ENCODE results near the gene MSL3B.

The MSL3B gene

GRCh38 chr2:233833345-233833744, 34.8 kb downstream of the MSL3B start:
- DNase-seq (ENCODE audit: low read depth): no peak

- peak; percentile 61 for DNase-seq (ENCODE audit: low read depth)
These were observed 35.3 kb downstream of the MSL3B start for GRCh38 chr2:233832869-233833311.

DNA sequence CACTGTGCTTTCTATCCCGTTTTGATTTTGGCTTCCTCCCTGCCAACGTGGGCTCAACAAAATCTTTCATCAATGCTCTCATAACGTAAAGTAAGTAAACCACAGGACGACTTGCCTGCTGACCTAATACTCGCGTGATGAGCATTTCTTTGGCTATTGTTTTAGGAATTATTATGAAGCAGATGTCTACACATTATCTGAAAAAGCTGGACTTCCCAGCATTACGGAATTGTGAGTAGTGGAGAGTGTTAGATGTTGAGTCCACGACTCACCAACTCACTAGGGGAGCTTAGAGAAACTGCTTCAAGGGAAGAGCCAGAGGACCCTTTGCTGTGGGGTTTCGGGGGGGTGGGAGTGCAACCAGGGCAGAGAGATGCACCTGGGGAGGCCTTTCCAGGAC, 35.8 kb downstream of the MSL3B start:
- DNase-seq (ENCODE audit: low read depth): no peak

- no peak for DNase-seq (ENCODE audit: low read depth)
These were observed 36.3 kb downstream of the MSL3B start for GRCh38 chr2:233831861-233832260.

- DNase-seq (ENCODE audit: low read depth): no peak
These were observed 37.0 kb downstream of the MSL3B start for GRCh38 chr2:233831011-233831721.

DNA sequence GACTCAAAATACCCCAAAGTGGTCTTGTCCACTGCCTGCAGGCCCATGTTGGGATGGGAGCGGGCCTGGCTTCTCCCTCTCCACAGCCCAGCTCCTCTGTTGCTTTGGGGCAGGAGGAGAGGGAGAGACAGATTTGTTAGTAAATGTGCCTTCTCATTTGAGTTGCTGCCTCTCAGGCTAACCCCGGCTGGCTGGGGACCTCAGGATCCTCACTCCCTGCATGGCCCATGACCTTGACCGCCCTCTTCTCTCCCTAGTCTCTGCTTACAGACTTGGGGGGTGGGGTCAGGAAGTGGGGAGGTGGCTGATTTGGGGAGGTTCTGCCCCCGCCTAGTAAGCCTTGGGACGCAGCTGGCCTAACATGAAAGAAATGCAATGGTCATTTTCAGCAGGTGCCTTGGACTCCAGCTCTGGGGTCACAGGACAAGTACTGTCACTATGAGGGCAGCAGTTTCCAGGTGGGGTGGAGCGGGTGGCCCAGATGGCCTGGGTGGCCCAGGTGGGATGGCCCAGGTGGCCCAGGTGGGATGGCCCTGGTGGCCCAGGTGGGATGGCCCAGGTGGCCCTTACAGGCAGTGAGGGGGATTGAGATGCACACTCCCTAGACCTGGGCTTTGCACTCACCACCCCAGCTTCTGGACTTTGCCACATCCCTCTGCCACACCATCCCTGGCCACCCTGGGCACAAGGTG, 37.9 kb downstream of the MSL3B start:
- DNase-seq (ENCODE audit: low read depth): no peak

GRCh38 chr2:233829193-233830110, 38.7 kb downstream of the MSL3B start:
- no peak for DNase-seq (ENCODE audit: low read depth)

DNA sequence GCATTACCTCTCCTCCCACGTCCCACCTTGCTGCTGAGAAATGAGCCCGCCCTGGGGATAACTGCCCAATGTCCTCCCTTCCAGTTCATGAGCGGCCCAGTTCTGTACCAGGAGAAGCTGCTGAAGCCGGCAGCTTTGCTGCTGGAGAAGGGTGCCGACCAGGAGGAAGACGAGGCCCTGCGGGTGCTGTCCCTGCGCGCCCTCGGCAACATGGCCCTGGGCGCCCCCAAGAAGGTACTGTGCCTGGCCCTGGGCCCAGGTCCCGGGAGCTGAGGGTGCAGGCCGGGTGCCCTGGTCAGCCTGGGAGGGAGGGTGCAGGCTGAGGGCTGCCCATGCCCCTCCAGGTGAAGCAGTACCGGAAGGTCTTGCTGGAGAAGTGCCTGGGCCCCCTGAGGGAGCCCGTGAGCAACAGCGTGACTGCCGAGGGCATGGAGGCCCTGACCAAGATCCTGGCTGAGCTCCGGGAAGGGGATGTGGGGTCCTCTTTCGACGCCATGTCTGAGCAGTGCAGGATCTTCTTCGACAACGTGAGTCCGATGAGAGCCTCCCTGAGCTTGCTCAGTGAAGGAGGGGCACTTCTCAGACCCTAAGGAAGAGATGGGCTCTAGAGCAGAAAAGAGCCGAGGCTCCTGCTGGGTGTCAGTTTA, 39.5 kb downstream of the MSL3B start:
- DNase-seq (ENCODE audit: low read depth): no peak

- DNase-seq (ENCODE audit: low read depth): no peak
These were observed 43.8 kb downstream of the MSL3B start for GRCh38 chr2:233824373-233824772.

- DNase-seq (ENCODE audit: low read depth): no peak
These were observed 44.5 kb downstream of the MSL3B start for GRCh38 chr2:233823731-233824121.

- no peak for DNase-seq (ENCODE audit: low read depth)
These were observed 45.1 kb downstream of the MSL3B start for GRCh38 chr2:233822781-233823730.

GRCh38 chr2:233822101-233822771, 46.0 kb downstream of the MSL3B start:
- no peak for DNase-seq (ENCODE audit: low read depth)

- DNase-seq (ENCODE audit: low read depth): no peak
These were observed 46.5 kb downstream of the MSL3B start for GRCh38 chr2:233821709-233822100.

- no peak for DNase-seq (ENCODE audit: low read depth)
These were observed 47.0 kb downstream of the MSL3B start for GRCh38 chr2:233821196-233821595.

DNA sequence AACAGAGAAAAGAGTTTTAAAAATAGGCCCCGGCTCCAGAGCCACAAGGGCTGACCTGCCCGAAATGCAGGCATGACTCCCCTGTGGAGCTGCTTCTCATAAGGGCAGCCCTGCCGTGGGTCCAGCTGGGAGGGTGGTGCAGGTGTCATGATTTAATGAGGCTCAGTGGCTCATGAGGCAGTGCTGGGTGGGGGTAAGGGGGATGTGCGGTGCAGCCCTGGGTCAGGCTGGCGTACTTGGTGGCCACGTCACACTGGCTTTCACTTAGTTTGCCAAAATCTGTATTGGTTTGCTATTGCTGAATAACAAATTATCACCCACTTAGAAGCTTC, 47.4 kb downstream of the MSL3B start:
- DNase-seq (ENCODE audit: low read depth): no peak

DNA sequence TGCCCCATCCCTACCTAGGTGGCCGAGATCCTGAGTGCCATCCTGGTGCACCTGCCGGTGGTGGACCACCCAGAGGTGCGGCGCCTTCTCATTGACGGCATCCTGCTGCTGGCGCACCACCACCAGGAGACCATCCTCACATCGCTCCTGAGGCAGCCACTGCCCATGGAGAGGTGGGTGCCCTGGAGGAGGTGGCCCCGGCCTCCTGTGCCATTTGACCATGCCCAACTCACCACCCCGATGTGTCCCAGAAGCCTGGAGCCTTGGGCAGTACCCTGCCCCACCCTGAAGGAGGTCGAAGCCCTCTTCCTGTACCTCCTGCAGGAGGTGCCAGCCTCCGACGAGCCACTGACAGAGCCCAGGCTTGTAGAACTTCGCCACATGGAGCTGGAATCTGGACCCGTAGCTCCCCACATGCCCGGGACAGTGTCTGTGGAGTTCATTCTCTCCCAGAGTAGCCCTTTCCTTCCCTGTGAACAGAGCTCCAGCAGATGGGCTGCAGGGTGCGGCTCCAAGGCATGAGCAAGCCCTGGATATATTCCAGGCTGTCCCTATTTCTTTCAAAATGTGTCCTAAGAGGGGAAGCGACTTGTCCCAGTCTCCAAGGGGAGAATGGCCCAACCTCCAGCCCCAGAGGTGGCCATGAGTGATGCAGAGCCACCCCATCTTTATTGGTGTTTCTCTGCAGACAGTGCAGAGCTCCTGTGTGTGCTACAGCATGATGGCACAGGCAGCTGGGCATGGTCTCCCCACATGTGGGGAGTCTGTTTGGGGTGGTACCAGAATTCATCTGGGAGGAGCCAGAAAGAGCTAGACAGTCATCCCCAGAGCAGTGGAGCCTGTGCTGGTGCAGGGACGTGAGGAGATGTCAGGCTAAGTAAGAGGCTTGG, 48.1 kb downstream of the MSL3B start:
- DNase-seq (ENCODE audit: low read depth): no peak

GRCh38 chr2:233818639-233819621, 49.3 kb downstream of the MSL3B start:
- DNase-seq (ENCODE audit: low read depth): no peak

Data from RPMI7951 (cell line).